Endodermal cell (in vitro differentiated cells): ENCODE data around the gene HMGN3. TPM values are rescaled to one million over a fixed set of nuclear protein-coding genes. Genes with fewer than 3 reads are reported as not detected.

Source experiments
- DNase-seq: peaks from one replicate; pipeline ENCODE4 v3.0.0-alpha.2; 2017
- H3K27ac ChIP-seq: 2 replicates; pipeline ENCODE4 v1.5.1; 2013; ENCODE audit warnings: mild to moderate bottlenecking, low read depth, low read length, moderate library complexity
- H3K27me3 ChIP-seq: 2 replicates; pipeline ENCODE4 v1.6.1; 2013; ENCODE audit warnings: mild to moderate bottlenecking, low read length, moderate library complexity; ENCODE audit not compliant: insufficient read depth, control insufficient read depth, poor library complexity, severe bottlenecking
- H3K36me3 ChIP-seq: 2 replicates; pipeline ENCODE4 v1.7.0; 2013; ENCODE audit warnings: mild to moderate bottlenecking, low read length, moderate library complexity; ENCODE audit not compliant: control insufficient read depth, insufficient read depth
- H3K4me1 ChIP-seq: one replicate; pipeline ENCODE4 v1.7.0; 2013; ENCODE audit warnings: low read length; ENCODE audit not compliant: control insufficient read depth, insufficient read depth
- H3K4me3 ChIP-seq: 2 replicates; pipeline ENCODE4 v1.5.1; 2013; ENCODE audit warnings: mild to moderate bottlenecking, low read length, moderate library complexity
- H3K9ac ChIP-seq: 2 replicates; pipeline ENCODE4 v1.6.1; 2013; ENCODE audit warnings: mild to moderate bottlenecking, low read length, moderate library complexity; ENCODE audit not compliant: poor library complexity, severe bottlenecking; ENCODE audit errors: extremely low read depth
- H3K9me3 ChIP-seq: 2 replicates; pipeline ENCODE4 v1.6.1; 2013; ENCODE audit warnings: mild to moderate bottlenecking, low read length, moderate library complexity; ENCODE audit not compliant: control insufficient read depth
- H3K27ac Mint-ChIP-seq: 2 replicates; pipeline ENCODE4 v1.8.0; 2020; ENCODE audit warnings: mixed read lengths
- H3K27me3 Mint-ChIP-seq: 2 replicates; pipeline ENCODE4 v1.8.0; 2021; ENCODE audit warnings: mild to moderate bottlenecking, mixed read lengths; ENCODE audit not compliant: insufficient read depth
- H3K36me3 Mint-ChIP-seq: 2 replicates; pipeline ENCODE4 v1.8.0; 2020; ENCODE audit warnings: low read depth, mixed read lengths
- H3K4me1 Mint-ChIP-seq: 2 replicates; pipeline ENCODE4 v1.8.0; 2020; ENCODE audit warnings: mixed read lengths
- H3K4me3 Mint-ChIP-seq: 2 replicates; pipeline ENCODE4 v1.8.0; 2020; ENCODE audit warnings: mild to moderate bottlenecking, moderate library complexity, mixed read lengths
- H3K9me3 Mint-ChIP-seq: 2 replicates; pipeline ENCODE4 v1.8.0; 2020; ENCODE audit warnings: mild to moderate bottlenecking, mixed read lengths
- WGBS, 2 experiments: methylation state at CpG; one replicate each; pipeline versions ENCODE4 v1.1.5 to v1.1.7; 2013; ENCODE audit warnings: missing lambda C conversion rate in 2 of 2, mixed read lengths in 1 of 2; ENCODE audit not compliant: insufficient coverage in 1 of 2, insufficient read length in 1 of 2; 5-methylcytosine and 5-hydroxymethylcytosine counted together
- total RNA-seq, 2 donors: library from RNA; stranded (reverse); fragmentation: NEBNext Ultra II Directional in 1 of 2; extraction: Animal tissue kit (Norgen Biotek cat#: 25700) in 1 of 2; gene quantifications; 2 replicates in 1 of 2; 3 replicates in 1 of 2; pipeline ENCODE4 v1.2.1, GENCODE V29; 2021
- TF ChIP-seq, protein P1 (sequence below): fragments of 200-600 bp; sonication (generic); conservative IDR thresholded peaks from 2 replicates; pipeline ENCODE4 v1.5.0; 2021; ENCODE audit warnings: antibody characterized with exemption, mild to moderate bottlenecking

HMGN3 gene
- total RNA-seq, 2 donors from 2014 or later = 139 to 157 TPM

DNA sequence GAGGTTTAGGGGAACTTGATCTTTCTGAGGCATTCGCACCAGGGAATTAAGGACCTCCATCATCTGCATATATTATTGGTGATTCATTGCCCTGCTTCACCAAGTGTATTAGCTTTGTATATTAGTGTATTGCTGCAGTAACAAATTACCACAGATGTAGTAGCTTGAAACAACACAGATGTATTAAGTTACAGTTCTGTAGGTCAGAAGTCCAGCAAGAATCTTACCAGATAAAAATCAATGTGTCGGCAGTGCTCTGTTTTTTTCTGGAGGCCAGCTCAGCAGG lies 65.8 kb downstream of the HMGN3 start:
- 94 to 99% methylated on average over 2 of the region's 2 CpGs for WGBS, 2 experiments
- Mint-ChIP-seq H3K4me3 (no peak overlapping the region), H3K36me3 (no peaks in the 10 kb centered on the region), H3K27me3 (no peaks in the 10 kb centered on the region), H3K4me1 (peaks cover 5% of the 10 kb centered on the region), H3K27ac (no peak overlapping the region), H3K9me3 (no peaks in the 10 kb centered on the region)
- no peak overlapping the region for H3K27ac ChIP-seq
- no peaks in the 10 kb centered on the region for H3K4me1 ChIP-seq
- DNase-seq = no peak
- no peak overlapping the region for H3K4me3 ChIP-seq
- H3K27me3 ChIP-seq = no peaks in the 10 kb centered on the region
- no peaks in the 10 kb centered on the region for H3K36me3 ChIP-seq
- TF ChIP-seq, protein P1, sequence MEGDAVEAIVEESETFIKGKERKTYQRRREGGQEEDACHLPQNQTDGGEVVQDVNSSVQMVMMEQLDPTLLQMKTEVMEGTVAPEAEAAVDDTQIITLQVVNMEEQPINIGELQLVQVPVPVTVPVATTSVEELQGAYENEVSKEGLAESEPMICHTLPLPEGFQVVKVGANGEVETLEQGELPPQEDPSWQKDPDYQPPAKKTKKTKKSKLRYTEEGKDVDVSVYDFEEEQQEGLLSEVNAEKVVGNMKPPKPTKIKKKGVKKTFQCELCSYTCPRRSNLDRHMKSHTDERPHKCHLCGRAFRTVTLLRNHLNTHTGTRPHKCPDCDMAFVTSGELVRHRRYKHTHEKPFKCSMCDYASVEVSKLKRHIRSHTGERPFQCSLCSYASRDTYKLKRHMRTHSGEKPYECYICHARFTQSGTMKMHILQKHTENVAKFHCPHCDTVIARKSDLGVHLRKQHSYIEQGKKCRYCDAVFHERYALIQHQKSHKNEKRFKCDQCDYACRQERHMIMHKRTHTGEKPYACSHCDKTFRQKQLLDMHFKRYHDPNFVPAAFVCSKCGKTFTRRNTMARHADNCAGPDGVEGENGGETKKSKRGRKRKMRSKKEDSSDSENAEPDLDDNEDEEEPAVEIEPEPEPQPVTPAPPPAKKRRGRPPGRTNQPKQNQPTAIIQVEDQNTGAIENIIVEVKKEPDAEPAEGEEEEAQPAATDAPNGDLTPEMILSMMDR = no peak
- H3K9me3 ChIP-seq = no peaks in the 10 kb centered on the region
- no peak overlapping the region for H3K9ac ChIP-seq

DNA sequence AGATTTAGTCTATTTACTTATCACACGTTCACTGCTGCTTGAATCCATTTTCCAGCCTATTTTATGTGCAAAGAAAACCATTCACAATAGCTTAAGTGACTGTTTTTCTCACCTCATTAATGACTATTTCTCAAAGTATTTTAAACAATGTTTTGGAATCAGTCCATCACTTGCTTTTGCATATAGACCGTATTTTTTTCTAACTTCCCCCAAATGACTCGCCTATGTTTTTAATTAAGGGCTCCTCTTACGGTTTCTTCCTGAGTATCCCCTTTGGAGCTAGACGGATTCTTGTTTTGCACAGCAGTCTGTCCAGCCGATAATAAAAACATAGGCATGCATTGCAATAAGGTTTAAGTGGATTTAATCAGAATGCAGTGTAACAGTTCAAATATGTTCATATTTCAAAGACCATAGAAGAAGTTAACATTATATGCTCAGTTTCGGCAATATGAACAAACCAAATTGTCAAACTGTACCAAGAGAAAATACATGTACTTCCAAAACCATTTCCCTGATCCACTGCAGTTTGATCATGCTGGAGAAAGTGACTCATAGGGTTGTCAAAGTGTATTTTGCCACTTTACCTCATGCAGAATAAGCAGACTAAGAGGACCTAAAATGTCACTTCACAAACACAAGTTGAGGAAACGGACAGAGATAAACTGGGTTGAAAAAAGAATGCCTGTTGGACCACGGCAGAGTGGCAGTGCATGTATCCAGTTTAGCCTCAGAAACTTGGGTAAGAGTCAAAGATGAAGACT lies 66.4 kb downstream of the HMGN3 start:
- Histone ChIP-seq H3K36me3 (no peaks in the 10 kb centered on the region), H3K9ac (no peak overlapping the region), H3K27me3 (no peaks in the 10 kb centered on the region), H3K9me3 (no peaks in the 10 kb centered on the region), H3K27ac (no peak overlapping the region), H3K4me3 (no peak overlapping the region), H3K4me1 (no peaks in the 10 kb centered on the region)
- no peak for DNase-seq
- TF ChIP-seq, protein P1 = no peak
- Mint-ChIP-seq H3K4me1 (peaks cover 5% of the 10 kb centered on the region), H3K4me3 (no peak overlapping the region), H3K27ac (no peak overlapping the region), H3K9me3 (no peaks in the 10 kb centered on the region), H3K36me3 (no peaks in the 10 kb centered on the region), H3K27me3 (no peaks in the 10 kb centered on the region)
- WGBS, 2 experiments = 80 to 96% methylated on average over 5 to 9 of the region's 9 CpGs

DNA sequence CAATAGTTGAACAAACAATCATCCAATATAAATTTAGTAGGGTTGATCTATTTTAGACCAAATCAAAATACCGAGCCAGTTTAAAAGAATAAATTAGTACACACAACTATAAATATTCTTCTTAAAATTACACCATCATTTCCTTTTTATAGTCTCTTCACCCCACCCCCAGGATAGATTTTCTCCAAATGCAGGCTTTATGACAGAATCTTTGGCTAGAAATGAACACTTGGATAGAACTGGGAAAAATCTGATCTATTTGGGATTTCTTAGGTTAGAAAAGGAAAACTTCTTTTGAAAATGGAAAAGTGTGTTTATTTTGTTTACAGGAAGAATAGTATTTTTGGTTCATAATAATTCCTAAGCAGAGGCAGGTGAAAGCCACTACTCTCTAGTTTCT lies 74.6 kb downstream of the HMGN3 start:
- Mint-ChIP-seq H3K27ac (no peak overlapping the region), H3K9me3 (no peaks in the 10 kb centered on the region), H3K27me3 (no peaks in the 10 kb centered on the region), H3K36me3 (no peaks in the 10 kb centered on the region), H3K4me1 (peaks cover 17% of the 10 kb centered on the region), H3K4me3 (no peak overlapping the region)
- TF ChIP-seq, protein P1 = no peak
- Histone ChIP-seq H3K27me3 (no peaks in the 10 kb centered on the region), H3K9me3 (no peaks in the 10 kb centered on the region), H3K36me3 (no peaks in the 10 kb centered on the region), H3K9ac (no peak overlapping the region), H3K4me3 (no peak overlapping the region), H3K4me1 (peaks cover 11% of the 10 kb centered on the region), H3K27ac (no peak overlapping the region)
- no peak for DNase-seq
- 80 to 92% methylated on average over 1 of the region's 1 CpG for WGBS, 2 experiments
